Left lung (tissue), 10 donors: ENCODE results near the gene OTOG. TPM values are rescaled to one million over a fixed set of nuclear protein-coding genes. Genes with fewer than 3 reads are reported as not detected.

Experiments
- ATAC-seq: fragments of 200-7000 bp; cut with Tn5 transposase; one replicate; pipeline ENCODE4 v1.9.1; 2020; ENCODE audit warnings: moderate library complexity
- DNase-seq, 4 donors: peaks; one replicate each; pipeline ENCODE4 v3.0.0-alpha.2; 2013 to 2020
- H3K27ac ChIP-seq, 2 donors: fragments of 200-600 bp; sonication (generic) in 1 of 2; one replicate each; pipeline versions ENCODE4 v1.5.0 to v1.8.0; 2020 to 2021
- H3K27me3 ChIP-seq, 2 donors: fragments of 200-600 bp; sonication (generic) in 1 of 2; one replicate each; pipeline versions ENCODE4 v1.5.0 to v1.8.0; 2020 to 2021
- H3K36me3 ChIP-seq, 2 donors: fragments of 200-600 bp; sonication (generic) in 1 of 2; one replicate each; pipeline versions ENCODE4 v1.5.0 to v1.8.0; 2020 to 2021
- H3K4me1 ChIP-seq, 2 donors: fragments of 200-600 bp; one replicate each; pipeline ENCODE4 v1.8.0; 2021
- H3K4me3 ChIP-seq, 2 donors: fragments of 200-600 bp; sonication (generic) in 1 of 2; one replicate each; pipeline versions ENCODE4 v1.5.0 to v1.8.0; 2020 to 2021; ENCODE audit warnings: mild to moderate bottlenecking in 1 of 2
- H3K9me3 ChIP-seq, 2 donors: fragments of 200-600 bp; sonication (generic) in 1 of 2; one replicate each; pipeline versions ENCODE4 v1.5.0 to v1.8.0; 2020 to 2021
- intact Hi-C, 2 donors: fragments of 100-400 bp; cut with DNase I; formaldehyde crosslinking; loops; one replicate each; pipeline versions ENCODE4 v1.11.2 to v1.14.2; 2022
- polyA plus RNA-seq, 6 donors: library from polyadenylated mRNA; unstranded; fragments of 120-200 nt; gene quantifications; one replicate each; pipeline ENCODE4 v1.2.1, GENCODE V29; 2013; ENCODE audit not compliant: insufficient read length in 6 of 6
- total RNA-seq, 2 donors: library from RNA; stranded (reverse); fragmentation: NEBNext Ultra II Directional; extraction: Animal tissue kit (Norgen Biotek cat#: 25700); gene quantifications; one replicate each; pipeline ENCODE4 v1.2.1, GENCODE V29; 2021
- TF ChIP-seq, protein P1 (sequence below), 2 donors: fragments of 200-600 bp; sonication (generic) in 1 of 2; IDR thresholded peaks; one replicate each; pipeline versions ENCODE4 v1.5.0 to v1.8.0; 2021; ENCODE audit warnings: antibody characterized with exemption in 2 of 2
- donor health status: DM: no; HTN: yes; CAD: no.
- donor health status: DM: no; HTN: no; CAD: no.

OTOG gene
- total and polyA plus RNA-seq, 8 donors, result 0.04 to 0.24 (median 0.11) TPM; not detected in 2

DNA sequence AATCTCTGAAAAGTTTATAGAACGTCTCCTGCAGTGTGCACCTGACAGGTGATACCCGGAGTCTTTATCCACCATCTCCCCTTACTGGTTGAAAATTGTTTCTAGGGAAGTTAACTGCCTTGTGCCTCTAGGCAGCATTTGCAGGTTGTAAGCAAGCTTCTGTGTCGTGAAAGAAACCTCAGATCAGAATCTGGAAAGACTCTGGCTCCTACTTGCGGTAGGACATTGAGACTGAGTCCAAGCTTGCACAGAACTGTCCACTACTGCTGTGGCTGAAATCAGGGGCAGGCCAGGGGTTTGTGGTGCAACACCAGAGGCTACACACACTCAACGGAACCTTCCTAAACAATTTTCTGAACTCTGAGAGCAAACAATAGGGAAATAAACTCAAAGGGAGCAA is 137.5 kb downstream of the OTOG start:
- Histone ChIP-seq H3K4me1 (no peaks in the 10 kb centered on the region), H3K27ac (no peak overlapping the region), H3K36me3 (no peaks in the 10 kb centered on the region), H3K27me3 (peaks cover 0 to 37% of the 10 kb centered on the region in 2 donors), H3K9me3 (no peaks in the 10 kb centered on the region), H3K4me3 (no peak overlapping the region)
- intact Hi-C loops, result no loop called here
- ATAC-seq, result no peak
- TF ChIP-seq, protein P1, sequence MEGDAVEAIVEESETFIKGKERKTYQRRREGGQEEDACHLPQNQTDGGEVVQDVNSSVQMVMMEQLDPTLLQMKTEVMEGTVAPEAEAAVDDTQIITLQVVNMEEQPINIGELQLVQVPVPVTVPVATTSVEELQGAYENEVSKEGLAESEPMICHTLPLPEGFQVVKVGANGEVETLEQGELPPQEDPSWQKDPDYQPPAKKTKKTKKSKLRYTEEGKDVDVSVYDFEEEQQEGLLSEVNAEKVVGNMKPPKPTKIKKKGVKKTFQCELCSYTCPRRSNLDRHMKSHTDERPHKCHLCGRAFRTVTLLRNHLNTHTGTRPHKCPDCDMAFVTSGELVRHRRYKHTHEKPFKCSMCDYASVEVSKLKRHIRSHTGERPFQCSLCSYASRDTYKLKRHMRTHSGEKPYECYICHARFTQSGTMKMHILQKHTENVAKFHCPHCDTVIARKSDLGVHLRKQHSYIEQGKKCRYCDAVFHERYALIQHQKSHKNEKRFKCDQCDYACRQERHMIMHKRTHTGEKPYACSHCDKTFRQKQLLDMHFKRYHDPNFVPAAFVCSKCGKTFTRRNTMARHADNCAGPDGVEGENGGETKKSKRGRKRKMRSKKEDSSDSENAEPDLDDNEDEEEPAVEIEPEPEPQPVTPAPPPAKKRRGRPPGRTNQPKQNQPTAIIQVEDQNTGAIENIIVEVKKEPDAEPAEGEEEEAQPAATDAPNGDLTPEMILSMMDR (IDR thresholded peaks at IDR 0.05), result no peak
- no peak for DNase-seq

DNA sequence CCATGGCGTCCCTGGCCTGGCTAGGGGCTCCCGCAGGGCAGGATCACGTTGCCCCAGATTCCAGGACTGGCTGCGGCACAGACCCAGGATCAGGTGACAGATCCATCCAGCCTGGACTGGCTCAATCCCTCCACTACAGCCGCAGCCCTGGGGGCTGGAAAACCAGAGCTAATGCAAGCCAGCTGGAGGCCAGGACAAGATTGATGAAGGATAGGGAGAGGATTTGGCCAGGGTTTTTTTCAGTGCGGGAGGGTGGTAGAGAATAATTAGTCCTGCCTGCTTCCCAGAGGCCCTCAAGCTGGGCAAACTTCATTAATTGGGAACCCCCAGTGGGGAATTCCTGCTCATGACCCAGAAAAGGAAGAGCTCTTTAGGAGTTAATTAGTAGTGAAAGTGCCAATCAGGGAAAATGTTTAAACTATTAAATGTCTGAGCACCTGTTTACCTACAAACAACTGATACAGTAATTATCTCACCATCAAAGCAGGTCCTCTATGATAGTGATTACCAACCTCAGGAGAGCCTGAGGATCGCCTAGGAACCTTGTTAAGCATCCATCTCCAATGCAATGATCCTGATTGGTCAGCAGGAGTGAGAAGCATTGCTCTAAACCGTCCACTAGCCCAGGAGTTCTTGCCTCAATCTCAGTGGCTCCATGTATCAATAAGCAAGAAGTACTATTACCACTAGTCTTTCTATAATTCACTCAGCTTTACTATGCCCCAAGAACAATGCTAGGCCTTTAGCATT is 139.3 kb downstream of the OTOG start:
- Histone ChIP-seq H3K9me3 (no peaks in the 10 kb centered on the region), H3K27ac (no peak overlapping the region), H3K4me3 (no peak overlapping the region), H3K4me1 (no peaks in the 10 kb centered on the region), H3K27me3 (peaks cover 0 to 45% of the 10 kb centered on the region in 2 donors), H3K36me3 (no peaks in the 10 kb centered on the region)
- TF ChIP-seq, protein P1 (IDR thresholded peaks at IDR 0.05), result no peak
- ATAC-seq (no peak), DNase-seq (no peak)
- intact Hi-C loops, result no loop called here

DNA sequence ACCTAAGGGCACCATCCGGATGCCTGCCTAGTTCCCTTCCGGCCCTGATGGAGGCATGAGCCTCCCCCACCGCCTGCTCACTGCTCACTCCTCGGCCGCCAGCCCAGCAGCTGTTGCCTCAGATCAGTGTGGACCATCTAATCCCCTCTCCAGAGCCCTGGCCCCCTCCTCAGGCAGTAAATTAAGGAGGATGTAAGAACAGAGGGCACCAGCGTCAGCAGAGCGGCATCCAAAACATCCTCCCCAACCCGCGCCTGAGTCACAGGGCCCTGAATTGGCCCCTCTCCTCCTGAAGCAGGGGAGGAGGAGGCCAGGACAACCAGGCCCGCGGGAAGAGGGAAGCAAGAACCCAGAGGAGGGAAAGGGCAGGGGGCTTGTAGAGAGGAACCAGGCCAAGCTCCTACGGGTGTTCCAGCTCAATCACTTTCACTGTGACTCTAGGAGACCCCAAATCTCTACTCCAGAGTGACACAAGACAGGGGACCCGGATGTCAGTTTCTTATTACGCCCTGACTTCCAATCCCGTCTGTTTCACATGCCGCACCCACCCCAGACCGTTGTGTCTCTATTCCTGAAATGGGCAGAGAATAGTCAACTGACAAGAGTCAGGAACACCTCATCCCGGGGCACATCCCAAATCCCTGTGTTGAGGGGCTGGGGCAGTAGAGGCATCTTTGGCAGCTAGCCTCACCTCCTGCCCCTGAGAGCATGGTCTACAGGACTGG is 141.0 kb downstream of the OTOG start:
- Histone ChIP-seq H3K4me3 (no peak overlapping the region), H3K4me1 (no peaks in the 10 kb centered on the region), H3K9me3 (no peaks in the 10 kb centered on the region), H3K36me3 (no peaks in the 10 kb centered on the region), H3K27me3 (peaks cover 0 to 53% of the 10 kb centered on the region in 2 donors), H3K27ac (no peak overlapping the region)
- DNase-seq, result no peak
- intact Hi-C loops, result no loop called here
- TF ChIP-seq, protein P1 (IDR thresholded peaks at IDR 0.05), result no peak
- ATAC-seq, result no peak

DNA sequence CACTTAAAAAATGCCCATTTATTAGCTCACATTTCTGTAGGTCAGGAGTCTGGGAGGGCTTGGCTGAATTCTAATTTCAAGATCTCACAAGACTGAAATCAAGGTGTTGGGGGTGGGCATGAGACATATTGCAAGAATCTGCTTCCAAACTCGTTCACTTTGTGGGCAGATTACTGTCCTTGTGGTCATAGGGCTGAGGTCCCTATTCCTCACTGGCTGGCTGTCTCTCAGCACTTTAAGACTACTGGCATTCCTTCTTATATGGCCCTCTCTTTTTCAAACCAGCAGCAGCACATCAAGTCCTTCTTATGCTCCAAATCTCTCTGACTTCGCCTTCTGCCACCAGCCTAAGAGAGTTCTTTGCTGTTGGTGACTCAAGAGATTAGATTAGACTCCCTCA is 144.5 kb downstream of the OTOG start:
- H3K27me3 ChIP-seq, result peaks cover 24 to 61% of the 10 kb centered on the region in 2 donors
- no peaks in the 10 kb centered on the region for H3K36me3 ChIP-seq
- no peak overlapping the region for H3K27ac ChIP-seq
- H3K4me3 ChIP-seq, result no peak overlapping the region
- H3K4me1 ChIP-seq, result no peaks in the 10 kb centered on the region
- intact Hi-C loops, result no loop called here
- TF ChIP-seq, protein P1 (IDR thresholded peaks at IDR 0.05), result no peak
- DNase-seq, result no peak
- no peaks in the 10 kb centered on the region for H3K9me3 ChIP-seq
- no peak for ATAC-seq

DNA sequence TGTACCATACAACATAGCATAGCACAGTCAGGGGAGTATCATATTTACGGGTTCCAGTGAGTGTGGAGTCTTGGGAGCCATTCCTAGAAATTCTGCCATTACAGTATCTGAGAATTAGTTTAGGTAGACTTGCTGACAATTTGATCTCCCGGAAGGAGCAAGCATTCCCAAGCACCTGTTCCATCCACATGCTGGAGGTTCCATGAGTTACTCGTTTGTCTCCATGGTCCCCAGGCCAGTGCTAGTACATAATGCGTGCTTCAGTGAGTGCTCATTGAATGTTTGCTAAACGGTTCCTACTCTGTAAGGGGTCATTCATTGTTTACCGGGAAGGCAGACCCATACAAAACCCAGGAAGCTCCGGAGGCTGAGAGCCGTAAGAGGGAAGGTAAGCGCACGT is 144.9 kb downstream of the OTOG start:
- intact Hi-C loops, result no loop called here
- DNase-seq, result no peak
- TF ChIP-seq, protein P1 (IDR thresholded peaks at IDR 0.05), result no peak
- Histone ChIP-seq H3K4me1 (no peaks in the 10 kb centered on the region), H3K9me3 (no peaks in the 10 kb centered on the region), H3K36me3 (no peaks in the 10 kb centered on the region), H3K27ac (no peak overlapping the region), H3K27me3 (peaks cover 28 to 65% of the 10 kb centered on the region in 2 donors), H3K4me3 (no peak overlapping the region)
- no peak for ATAC-seq
